Mesothelial cell of epicardium (in vitro differentiated cells): ENCODE data around the gene BTG2. TPM values are rescaled to one million over a fixed set of nuclear protein-coding genes. Genes with fewer than 3 reads are reported as not detected.

Experiments
- DNase-seq, 2 experiments: peaks; one replicate each; pipeline ENCODE4 v3.0.0; 2021; ENCODE audit warnings: low spot score in 2 of 2; ENCODE audit not compliant: unreplicated experiment in 2 of 2
- H3K27ac Mint-ChIP-seq: 2 replicates; pipeline ENCODE4 v1.8.0; 2021; ENCODE audit warnings: mixed read lengths
- H3K27me3 Mint-ChIP-seq: 2 replicates; pipeline ENCODE4 v1.8.0; 2021; ENCODE audit warnings: low read depth, mixed read lengths
- H3K36me3 Mint-ChIP-seq: 2 replicates; pipeline ENCODE4 v1.8.0; 2021; ENCODE audit warnings: mixed read lengths
- H3K4me1 Mint-ChIP-seq: 2 replicates; pipeline ENCODE4 v1.8.0; 2021; ENCODE audit warnings: mixed read lengths
- H3K4me3 Mint-ChIP-seq: 2 replicates; pipeline ENCODE4 v1.8.0; 2021; ENCODE audit warnings: mild to moderate bottlenecking, moderate library complexity, mixed read lengths
- H3K9me3 Mint-ChIP-seq: 2 replicates; pipeline ENCODE4 v1.8.0; 2021; ENCODE audit warnings: mixed read lengths
- CTCF ChIP-seq: fragments of 200-600 bp; sonication (generic); IDR thresholded peaks from one replicate; pipeline ENCODE4 v1.5.0; 2021; ENCODE audit warnings: antibody characterized with exemption; ENCODE audit not compliant: unreplicated experiment
- total RNA-seq: library from RNA; stranded (reverse); gene quantifications from 3 replicates; pipeline ENCODE4 v1.2.1, GENCODE V29; 2021

Gene BTG2
- total RNA-seq, 1 donor from 2014 or later = 186 TPM

GRCh38 chr1:203282720-203283542, 22.4 kb upstream of the BTG2 start:
- no peak for DNase-seq
- Mint-ChIP-seq H3K9me3 (no peaks in the 10 kb centered on the region), H3K4me1 (peaks cover 46% of the 10 kb centered on the region), H3K27ac (peak overlapping the region; percentile 73), H3K36me3 (no peaks in the 10 kb centered on the region), H3K4me3 (no peak overlapping the region), H3K27me3 (no peaks in the 10 kb centered on the region)
- TF ChIP-seq CTCF = no peak

DNA sequence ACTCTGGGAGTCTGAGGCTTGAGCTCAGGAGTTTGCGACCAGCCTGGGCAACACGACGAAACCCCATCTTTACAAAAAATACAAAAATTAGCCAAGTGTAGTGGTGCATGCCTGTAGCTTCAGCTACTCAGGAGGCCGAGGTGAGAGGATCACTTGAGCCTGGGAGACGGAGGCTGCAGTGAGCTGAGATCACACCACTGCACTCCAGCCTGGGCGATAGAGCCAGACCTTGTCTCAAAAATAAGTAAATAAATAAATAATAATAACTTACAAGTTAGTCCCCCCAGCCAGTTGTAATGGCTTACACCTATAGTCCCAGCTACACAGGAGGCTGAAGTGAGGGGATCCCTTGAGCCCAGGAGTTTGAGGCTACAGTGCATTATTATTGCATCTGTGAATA, 21.7 kb upstream of the BTG2 start:
- H3K27me3 Mint-ChIP-seq = no peaks in the 10 kb centered on the region
- no peak for TF ChIP-seq CTCF
- no peak overlapping the region for H3K27ac Mint-ChIP-seq
- DNase-seq = no peak
- H3K36me3 Mint-ChIP-seq = no peaks in the 10 kb centered on the region
- H3K9me3 Mint-ChIP-seq = no peaks in the 10 kb centered on the region
- H3K4me3 Mint-ChIP-seq = no peak overlapping the region
- peaks cover 43% of the 10 kb centered on the region for H3K4me1 Mint-ChIP-seq

- no peak overlapping the region for H3K4me3 Mint-ChIP-seq
- H3K27ac Mint-ChIP-seq = no peak overlapping the region
- peaks cover 44% of the 10 kb centered on the region for H3K4me1 Mint-ChIP-seq
- H3K36me3 Mint-ChIP-seq = no peaks in the 10 kb centered on the region
- no peaks in the 10 kb centered on the region for H3K9me3 Mint-ChIP-seq
- H3K27me3 Mint-ChIP-seq = no peaks in the 10 kb centered on the region
- no peak for TF ChIP-seq CTCF
- no peak for DNase-seq
Observed at GRCh38 chr1:203284411-203285123, 20.8 kb upstream of the BTG2 start.

DNA sequence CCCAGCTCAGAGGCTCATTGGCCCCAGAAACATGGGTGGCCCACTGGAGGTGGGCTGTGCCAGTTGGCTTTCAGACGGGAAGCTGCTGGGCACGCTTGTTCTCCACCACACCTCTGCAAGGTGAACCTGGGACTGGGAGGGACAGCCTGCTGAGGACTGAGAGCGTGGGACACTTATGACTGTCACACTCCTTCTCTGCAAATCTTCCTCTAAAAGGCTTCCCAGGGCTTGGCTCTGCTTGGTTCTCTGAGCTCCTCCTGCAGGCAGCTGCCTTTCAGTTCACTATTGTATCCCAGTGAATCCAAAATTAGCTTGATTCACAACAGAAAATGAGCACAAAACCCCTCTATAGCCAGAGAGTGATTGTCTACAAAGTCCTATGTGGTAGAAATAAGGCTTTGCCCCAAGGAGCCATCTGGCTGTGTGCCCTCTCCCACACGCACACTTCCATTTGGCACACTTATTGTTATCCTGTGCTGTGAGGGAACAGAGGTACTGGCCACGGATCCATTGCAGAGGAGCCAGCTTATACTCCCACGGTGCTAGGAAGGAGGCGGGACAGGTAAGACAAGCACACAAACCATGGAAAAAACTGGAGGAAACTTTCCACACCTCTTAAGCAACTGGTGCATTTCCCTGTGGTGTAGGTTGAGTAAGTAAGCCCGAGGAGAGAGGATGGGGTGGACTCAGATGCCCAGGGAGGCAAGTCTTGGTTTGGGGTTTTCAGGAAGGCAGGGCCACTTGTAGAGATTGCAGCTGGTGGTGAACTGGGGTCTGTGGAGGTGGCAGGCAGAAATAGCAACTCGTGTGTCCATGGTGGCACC, 18.9 kb upstream of the BTG2 start:
- DNase-seq = no peak
- TF ChIP-seq CTCF = no peak
- Mint-ChIP-seq H3K27me3 (no peaks in the 10 kb centered on the region), H3K4me3 (no peak overlapping the region), H3K4me1 (peaks cover 57% of the 10 kb centered on the region), H3K9me3 (no peaks in the 10 kb centered on the region), H3K27ac (peak overlapping the region; percentile 65), H3K36me3 (no peaks in the 10 kb centered on the region)

- peak overlapping the region; percentile 66 for H3K27ac Mint-ChIP-seq
- H3K36me3 Mint-ChIP-seq = no peaks in the 10 kb centered on the region
- H3K4me1 Mint-ChIP-seq = peaks cover 56% of the 10 kb centered on the region
- TF ChIP-seq CTCF = no peak
- no peak overlapping the region for H3K4me3 Mint-ChIP-seq
- no peaks in the 10 kb centered on the region for H3K27me3 Mint-ChIP-seq
- DNase-seq = no peak
- H3K9me3 Mint-ChIP-seq = no peaks in the 10 kb centered on the region
Observed at GRCh38 chr1:203287109-203287893, 18.0 kb upstream of the BTG2 start.
